NCI-H446 (cell line): ENCODE results near the gene RAB11A.

Experiments
- DNase-seq, 2 experiments: peaks; one replicate each; lab custom pipeline; 2025; lab: John Stamatoyannopoulos, UW

The RAB11A gene

GRCh38 chr15:65917407-65917756, 48.1 kb downstream of the RAB11A start:
- no peak for DNase-seq

GRCh38 chr15:65917936-65918335, 48.6 kb downstream of the RAB11A start:
- no peak for DNase-seq

- no peak for DNase-seq
Observed at GRCh38 chr15:65918357-65918920, 49.1 kb downstream of the RAB11A start.

- DNase-seq: no peak
Observed at GRCh38 chr15:65918945-65919344, 49.7 kb downstream of the RAB11A start.

GRCh38 chr15:65919353-65919752, 50.1 kb downstream of the RAB11A start:
- DNase-seq: no peak

- DNase-seq: no peak
Observed at GRCh38 chr15:65920121-65920520, 50.8 kb downstream of the RAB11A start.

GRCh38 chr15:65920825-65921309, 51.6 kb downstream of the RAB11A start:
- DNase-seq: no peak

- no peak for DNase-seq
Observed at GRCh38 chr15:65921780-65922179, 52.5 kb downstream of the RAB11A start.

- DNase-seq: no peak
Observed at GRCh38 chr15:65922621-65923020, 53.3 kb downstream of the RAB11A start.

- DNase-seq: no peak
Observed at GRCh38 chr15:65923264-65923663, 54.0 kb downstream of the RAB11A start.

- no peak for DNase-seq
Observed at GRCh38 chr15:65924004-65924403, 54.7 kb downstream of the RAB11A start.

GRCh38 chr15:65925338-65925737, 56.0 kb downstream of the RAB11A start:
- DNase-seq: no peak

- DNase-seq: no peak
Observed at GRCh38 chr15:65926459-65926858, 57.2 kb downstream of the RAB11A start.

- no peak for DNase-seq
Observed at GRCh38 chr15:65926899-65927298, 57.6 kb downstream of the RAB11A start.

GRCh38 chr15:65927545-65927944, 58.3 kb downstream of the RAB11A start:
- no peak for DNase-seq

- no peak for DNase-seq
Observed at GRCh38 chr15:65929573-65929972, 60.3 kb downstream of the RAB11A start.

GRCh38 chr15:65930134-65930533, 60.8 kb downstream of the RAB11A start:
- DNase-seq: no peak

- no peak for DNase-seq
Observed at GRCh38 chr15:65931221-65931620, 61.9 kb downstream of the RAB11A start.

GRCh38 chr15:65935391-65935790, 66.1 kb downstream of the RAB11A start:
- no peak for DNase-seq

GRCh38 chr15:65936282-65936681, 67.0 kb downstream of the RAB11A start:
- no peak for DNase-seq

GRCh38 chr15:65937054-65937453, 67.8 kb downstream of the RAB11A start:
- no peak for DNase-seq

GRCh38 chr15:65937476-65937875, 68.2 kb downstream of the RAB11A start:
- DNase-seq: no peak

GRCh38 chr15:65938604-65939003, 69.3 kb downstream of the RAB11A start:
- no peak for DNase-seq

- no peak for DNase-seq
Observed at GRCh38 chr15:65939901-65940617, 70.8 kb downstream of the RAB11A start.
